GM18507 (cell line): Measurements from ENCODE around the gene ZNF438.
"Not testable (repeated sequence)": the region's sequence is repeated elsewhere in the genome, so short reads cannot be mapped to it uniquely, and the experiment has no call there.

Source experiments
- DNase-seq: peaks from one replicate; pipeline ENCODE4 v3.0.0; 2011; ENCODE audit warnings: low read depth; ENCODE audit not compliant: insufficient read length; ENCODE audit errors: extremely low spot score
- FAIRE-seq: peaks from 2 replicates; lab custom pipeline; 2011; peaks lifted over from hg19 to GRCh38; lab: Jason Lieb, UNC

ZNF438 gene

GRCh38 chr10:30967650-30968410 is 63.8 kb downstream of the ZNF438 start:
- DNase-seq (no peak), FAIRE-seq (no peak)

DNA sequence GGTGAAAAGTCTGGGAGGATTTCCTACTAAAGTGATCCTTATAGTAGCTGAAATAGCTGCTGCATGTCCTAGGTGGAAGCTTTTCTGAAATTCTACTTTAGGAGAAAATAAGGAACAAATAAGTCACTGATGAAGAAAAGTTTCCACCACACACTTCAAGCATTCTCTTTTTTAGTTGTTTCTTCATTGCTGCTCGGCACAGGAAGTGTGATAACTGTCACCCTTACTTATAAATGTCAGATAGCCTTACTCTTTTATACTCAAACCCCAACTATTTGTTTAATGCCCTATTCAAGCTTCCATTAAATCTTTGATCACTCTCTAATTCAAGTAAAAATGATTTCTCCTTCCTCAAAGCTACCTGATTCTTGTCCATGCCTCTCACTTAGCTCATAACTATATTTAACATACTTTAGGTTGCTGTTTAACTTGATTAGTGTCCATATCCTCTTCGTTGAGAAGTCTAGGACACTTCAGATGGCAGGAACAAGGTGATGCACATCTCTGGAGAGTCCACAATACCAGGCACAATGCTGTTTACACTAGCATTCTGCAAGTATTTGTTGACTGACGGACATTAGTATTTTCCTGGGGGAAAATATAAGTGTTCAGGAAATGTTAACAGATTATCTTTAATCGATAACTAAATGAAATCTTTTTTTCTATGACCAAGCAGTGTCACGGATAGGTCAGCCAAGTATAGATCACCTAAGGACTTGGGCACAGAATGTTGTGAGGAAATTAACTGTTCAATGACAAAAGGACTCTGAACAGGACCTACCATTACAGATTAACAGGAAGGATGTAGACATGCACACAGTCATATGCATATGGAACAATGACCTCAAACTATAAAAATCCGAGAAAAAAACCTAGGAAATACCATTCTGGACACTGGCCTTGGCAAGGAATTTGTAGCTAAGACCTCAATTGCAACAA is 67.4 kb downstream of the ZNF438 start:
- DNase-seq (no peak), FAIRE-seq (peak; percentile 64)

DNA sequence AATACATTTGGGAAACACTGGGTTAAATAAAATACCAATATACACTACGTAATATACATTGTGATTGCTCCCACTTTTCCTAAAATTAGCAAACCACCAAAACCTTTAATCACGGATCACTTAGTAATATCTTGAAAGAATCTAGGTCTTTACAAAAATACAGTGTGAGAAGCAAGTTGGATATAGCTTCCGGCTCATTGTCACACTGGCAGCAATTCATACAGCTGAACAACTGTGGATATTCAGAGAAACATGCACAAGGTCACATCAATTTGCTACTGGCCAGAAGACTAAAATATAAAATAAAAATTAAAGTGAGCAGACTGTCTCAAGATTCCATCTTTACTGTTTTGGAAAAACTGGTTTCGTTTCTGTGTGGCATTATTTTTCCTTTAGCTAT is 69.1 kb downstream of the ZNF438 start:
- no peak for DNase-seq
- FAIRE-seq: no peak

DNA sequence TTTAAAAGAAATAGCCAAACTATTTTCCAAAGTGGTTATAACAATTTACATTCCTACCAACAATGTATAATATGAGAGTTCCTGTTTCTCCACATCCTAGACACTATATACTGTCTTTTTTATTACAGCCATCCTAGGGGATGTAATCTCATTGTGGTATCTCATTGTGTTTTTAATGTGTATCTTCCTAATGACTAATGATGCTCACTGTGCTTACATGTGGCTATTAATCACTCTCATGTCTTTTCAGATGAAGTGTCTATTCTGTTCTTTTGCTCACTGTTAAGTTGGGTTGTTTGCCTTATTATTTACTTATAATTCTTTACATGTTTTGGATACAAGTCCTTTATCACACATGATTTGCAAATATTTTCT is 71.8 kb downstream of the ZNF438 start:
- FAIRE-seq (no peak), DNase-seq (no peak)

GRCh38 chr10:30949218-30949617 is 82.4 kb downstream of the ZNF438 start:
- FAIRE-seq: not testable (repeated sequence)

GRCh38 chr10:30944005-30944404 is 87.7 kb downstream of the ZNF438 start:
- FAIRE-seq (no peak), DNase-seq (no peak)

More at GRCh38 chr10:30949218-30949617, 82.4 kb downstream of the ZNF438 start:
- DNase-seq: not testable (repeated sequence)

- FAIRE-seq: no peak
- no peak for DNase-seq
Measured at GRCh38 chr10:30943451-30943850, 88.2 kb downstream of the ZNF438 start.

DNA sequence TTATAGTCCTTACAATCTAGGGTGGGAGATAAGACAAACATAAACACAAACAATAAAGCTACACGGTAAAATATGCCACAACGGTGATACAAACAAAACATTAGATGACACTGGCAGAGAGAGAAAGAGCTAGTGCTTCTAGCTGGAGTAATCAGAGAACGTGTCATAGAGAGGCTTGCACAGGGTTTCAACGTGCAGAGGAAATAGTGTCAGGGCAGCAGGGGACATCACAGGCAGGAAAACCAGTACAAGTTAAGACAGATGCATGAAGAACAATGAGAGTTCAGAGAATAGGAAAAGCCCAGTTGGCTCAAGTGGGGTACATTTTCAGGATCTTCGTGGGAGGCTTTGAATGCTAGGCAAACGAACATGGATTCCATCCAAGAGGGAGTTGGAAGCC is 91.4 kb downstream of the ZNF438 start:
- FAIRE-seq: no peak
- no peak for DNase-seq

- DNase-seq: no peak
- no peak for FAIRE-seq
Measured at GRCh38 chr10:30939643-30940251, 91.9 kb downstream of the ZNF438 start.

DNA sequence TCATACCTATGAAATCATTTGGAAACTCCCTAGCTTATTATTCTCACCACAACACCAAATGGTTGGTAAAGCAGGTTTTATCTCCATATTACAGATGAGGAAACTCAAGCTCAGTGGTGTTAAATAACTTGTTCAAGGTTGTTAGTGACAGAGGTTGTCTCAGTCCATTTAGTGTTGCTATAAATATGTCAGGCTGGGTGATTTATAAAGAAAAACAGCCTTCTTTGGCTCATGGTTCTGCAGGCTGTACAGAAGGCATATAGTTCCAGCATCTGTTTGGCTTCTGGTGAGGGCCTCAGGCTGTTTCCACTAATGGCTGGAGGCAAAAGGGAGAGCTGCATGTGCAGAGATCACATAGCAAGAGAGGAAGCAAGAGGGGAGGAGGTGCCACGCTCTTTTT is 96.6 kb downstream of the ZNF438 start:
- FAIRE-seq: no peak
- DNase-seq: no peak

GRCh38 chr10:30931094-30931493 is 100.6 kb downstream of the ZNF438 start:
- DNase-seq: no peak
- FAIRE-seq: no peak

DNA sequence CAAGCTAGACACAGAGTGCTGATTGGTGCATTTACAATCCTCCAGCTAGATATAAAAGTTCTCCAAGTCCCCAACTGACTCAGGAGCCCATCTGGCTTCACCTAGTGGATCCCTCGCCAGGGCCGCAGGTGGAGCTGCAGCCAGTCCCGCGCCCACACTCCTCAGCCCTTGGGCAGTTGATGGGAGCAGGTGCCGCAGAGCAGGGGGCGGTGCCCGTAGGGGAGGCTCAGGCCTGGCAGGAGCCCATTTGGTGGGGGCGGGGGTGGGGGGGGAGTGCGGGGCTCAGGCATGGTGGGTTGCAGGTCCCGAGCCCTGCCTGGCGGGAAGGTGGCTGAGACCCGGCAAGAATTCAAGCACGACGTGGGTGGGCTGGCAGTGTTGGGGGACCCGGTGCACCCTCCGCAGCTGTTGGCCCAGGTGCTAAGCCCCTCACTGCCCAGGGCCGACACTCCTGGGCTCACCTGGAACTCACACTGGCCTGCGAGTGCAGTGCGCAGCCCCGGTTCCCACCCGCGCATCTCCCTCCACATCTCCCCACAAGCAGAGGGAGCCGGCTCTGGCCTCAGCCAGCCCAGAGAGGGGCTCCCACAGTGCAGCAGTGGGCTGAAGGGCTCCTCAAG is 101.7 kb downstream of the ZNF438 start:
- FAIRE-seq (no peak), DNase-seq (no peak)

DNA sequence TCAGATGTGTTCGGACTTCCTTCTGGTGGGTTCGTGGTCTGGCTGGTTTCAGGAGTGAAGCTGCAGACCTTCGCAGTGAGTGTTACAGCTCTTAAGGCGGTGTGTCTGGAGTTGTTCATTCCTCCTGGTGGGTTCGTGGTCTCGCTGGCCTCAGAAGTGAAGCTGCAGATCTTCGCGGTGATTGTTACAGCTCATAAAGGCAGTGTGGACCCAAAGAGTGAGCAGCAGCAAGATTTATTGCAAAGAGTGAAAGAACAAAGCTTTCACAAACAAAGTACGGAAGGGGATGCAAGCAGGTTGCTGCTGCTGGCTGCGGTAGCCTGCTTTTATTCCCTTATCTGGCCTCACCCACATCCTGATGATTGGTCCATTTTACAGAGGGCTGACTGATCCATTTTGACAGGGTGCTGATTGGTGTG is 102.3 kb downstream of the ZNF438 start:
- FAIRE-seq, DNase-seq: not testable (repeated sequence)

- FAIRE-seq: peak; percentile 70
- DNase-seq: no peak
Measured at GRCh38 chr10:30928742-30929141, 102.9 kb downstream of the ZNF438 start.

DNA sequence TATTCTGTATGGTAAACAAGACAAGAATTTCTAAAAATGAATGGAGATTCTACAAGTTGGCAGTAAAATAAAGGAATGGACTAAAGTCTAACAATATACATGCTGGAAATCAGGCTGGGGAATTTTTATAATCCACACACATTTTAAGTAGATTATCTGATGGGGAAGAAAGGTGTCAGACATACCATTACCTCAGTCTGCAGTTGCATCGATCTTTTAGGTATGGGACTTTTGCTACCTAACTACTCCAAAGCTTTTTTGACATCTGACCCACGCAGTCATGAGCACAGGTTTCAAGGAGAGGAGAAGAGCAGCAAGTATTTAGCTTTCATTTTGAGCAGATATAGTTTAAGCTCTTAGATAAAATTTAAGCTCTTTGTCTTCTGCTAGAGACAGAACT is 113.0 kb downstream of the ZNF438 start:
- DNase-seq (no peak), FAIRE-seq (no peak)

- FAIRE-seq: peak; percentile 24
- no peak for DNase-seq
Measured at GRCh38 chr10:30917789-30918188, 113.9 kb downstream of the ZNF438 start.

DNA sequence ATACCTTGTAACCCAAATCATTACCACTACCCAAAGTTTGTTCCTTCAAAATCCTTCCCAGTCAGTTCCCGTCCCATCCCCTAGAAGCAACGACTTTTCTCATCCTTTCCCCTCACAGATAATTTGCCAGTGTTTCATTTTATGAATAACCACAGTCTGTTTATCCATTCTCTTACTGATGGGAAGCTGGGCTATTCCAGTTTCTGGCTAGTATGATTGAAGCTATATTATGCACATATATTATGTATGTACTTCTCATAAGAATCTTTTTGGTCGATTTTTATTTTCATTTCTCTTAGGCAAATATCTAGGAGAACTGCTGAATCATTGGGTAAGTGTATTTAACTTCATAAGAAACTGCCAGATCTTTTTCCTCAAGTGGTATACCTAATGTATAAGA is 114.6 kb downstream of the ZNF438 start:
- FAIRE-seq: no peak

DNA sequence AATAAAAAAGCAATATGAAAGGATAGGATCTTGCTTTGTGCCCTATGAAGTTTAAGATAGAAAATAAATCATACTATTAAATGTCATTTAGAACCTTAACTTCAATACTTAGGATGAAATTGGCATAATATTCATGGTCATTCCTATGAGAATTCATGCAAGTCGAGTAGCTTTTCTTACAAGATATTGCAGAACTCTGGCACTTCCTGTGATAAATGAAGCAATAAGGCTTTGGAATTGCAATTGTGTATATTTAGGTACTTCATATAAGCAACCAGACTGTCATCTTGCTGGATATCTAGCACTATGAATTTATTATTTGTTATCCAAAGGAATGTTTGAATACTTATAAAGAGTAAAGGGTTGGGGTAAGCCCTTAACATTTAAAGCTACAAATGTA is 116.5 kb downstream of the ZNF438 start:
- FAIRE-seq (no peak), DNase-seq (no peak)

More for the DNA sequence above, 114.6 kb downstream of the ZNF438 start:
- DNase-seq: no peak

DNA sequence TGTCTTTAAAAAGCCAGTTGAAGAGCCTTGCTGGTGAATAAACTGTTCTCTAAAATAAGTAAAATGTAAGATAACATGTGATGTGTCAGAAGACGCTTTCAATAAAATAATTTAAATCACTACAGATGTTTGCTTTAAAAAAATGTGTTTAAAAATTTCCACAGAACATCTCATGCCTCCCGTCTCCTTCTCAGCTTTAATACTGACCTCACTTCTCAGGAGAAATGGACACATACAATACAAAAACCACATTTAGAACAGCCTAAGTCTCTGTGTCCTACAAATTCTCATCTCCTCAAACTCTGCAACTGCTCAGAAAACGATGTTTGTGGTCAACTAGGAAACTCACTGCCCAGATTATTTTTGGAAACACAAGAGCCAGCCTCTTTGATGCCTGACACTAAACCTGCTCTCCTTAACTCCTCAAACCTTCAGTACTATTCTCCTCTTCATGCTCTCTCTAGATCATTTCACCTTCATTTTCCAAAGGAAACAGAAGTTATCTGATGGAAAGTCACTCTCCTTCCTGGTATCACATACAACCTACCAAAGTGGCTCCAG is 120.3 kb downstream of the ZNF438 start:
- DNase-seq (no peak), FAIRE-seq (no peak)
